Measurements from ENCODE around the gene GNAI1. TPM values are rescaled to one million over a fixed set of nuclear protein-coding genes. Genes with fewer than 3 reads are reported as not detected.

GNAI1 gene
- total RNA-seq (2014; rRNA removed; shearing (Covaris generic); ENCODE audit: low replicate concordance): 43.1 and 54.4 TPM in 2 replicates

GRCh38 chr7:80134536-80135308 lies at the start of gene GNAI1:
TSS of gene GNAI1 (plus strand) at chr7:80134831. CDS start at chr7:80135161, 330 bp downstream.
- DNase-seq (ENCODE audit: low read depth): peak; percentile 75
- in situ Hi-C loops (cut with HindIII; ENCODE audit: low pct_unique_long_range_greater_than_20kb, low sequenced_read_pairs): no loop called here

- no peak for DNase-seq (ENCODE audit: low read depth)
- in situ Hi-C loops (cut with HindIII; ENCODE audit: low pct_unique_long_range_greater_than_20kb, low sequenced_read_pairs): no loop called here
Observed at GRCh38 chr7:80087051-80087770, 47.4 kb upstream of the GNAI1 start.

GRCh38 chr7:80087771-80088170 lies 46.9 kb upstream of the GNAI1 start:
- DNase-seq (ENCODE audit: low read depth): no peak
- in situ Hi-C loops (cut with HindIII; ENCODE audit: low pct_unique_long_range_greater_than_20kb, low sequenced_read_pairs): no loop called here

- in situ Hi-C loops (cut with HindIII; ENCODE audit: low pct_unique_long_range_greater_than_20kb, low sequenced_read_pairs): no loop called here
- no peak for DNase-seq (ENCODE audit: low read depth)
Observed at GRCh38 chr7:80088705-80089104, 45.9 kb upstream of the GNAI1 start.

GRCh38 chr7:80089366-80089765 lies 45.3 kb upstream of the GNAI1 start:
- no peak for DNase-seq (ENCODE audit: low read depth)
- in situ Hi-C loops (cut with HindIII; ENCODE audit: low pct_unique_long_range_greater_than_20kb, low sequenced_read_pairs): no loop called here

GRCh38 chr7:80093349-80093748 lies 41.3 kb upstream of the GNAI1 start:
- in situ Hi-C loops (cut with HindIII; ENCODE audit: low pct_unique_long_range_greater_than_20kb, low sequenced_read_pairs): no loop called here

GRCh38 chr7:80095545-80095944 lies 39.1 kb upstream of the GNAI1 start:
- no peak for DNase-seq (ENCODE audit: low read depth)
- in situ Hi-C loops (cut with HindIII; ENCODE audit: low pct_unique_long_range_greater_than_20kb, low sequenced_read_pairs): no loop called here

More at GRCh38 chr7:80093349-80093748, 41.3 kb upstream of the GNAI1 start:
- DNase-seq (ENCODE audit: low read depth): no peak

- in situ Hi-C loops (cut with HindIII; ENCODE audit: low pct_unique_long_range_greater_than_20kb, low sequenced_read_pairs): no loop called here
- no peak for DNase-seq (ENCODE audit: low read depth)
Observed at GRCh38 chr7:80097756-80098155, 36.9 kb upstream of the GNAI1 start.

GRCh38 chr7:80098795-80099194 lies 35.8 kb upstream of the GNAI1 start:
- DNase-seq (ENCODE audit: low read depth): no peak
- in situ Hi-C loops (cut with HindIII; ENCODE audit: low pct_unique_long_range_greater_than_20kb, low sequenced_read_pairs): no loop called here

GRCh38 chr7:80100254-80100653 lies 34.4 kb upstream of the GNAI1 start:
- in situ Hi-C loops (cut with HindIII; ENCODE audit: low pct_unique_long_range_greater_than_20kb, low sequenced_read_pairs): no loop called here
- no peak for DNase-seq (ENCODE audit: low read depth)

- in situ Hi-C loops (cut with HindIII; ENCODE audit: low pct_unique_long_range_greater_than_20kb, low sequenced_read_pairs): no loop called here
- no peak for DNase-seq (ENCODE audit: low read depth)
Observed at GRCh38 chr7:80105701-80106408, 28.8 kb upstream of the GNAI1 start.

- in situ Hi-C loops (cut with HindIII; ENCODE audit: low pct_unique_long_range_greater_than_20kb, low sequenced_read_pairs): no loop called here
- no peak for DNase-seq (ENCODE audit: low read depth)
Observed at GRCh38 chr7:80106498-80107113, 28.0 kb upstream of the GNAI1 start.

- no peak for DNase-seq (ENCODE audit: low read depth)
- in situ Hi-C loops (cut with HindIII; ENCODE audit: low pct_unique_long_range_greater_than_20kb, low sequenced_read_pairs): no loop called here
Observed at GRCh38 chr7:80107278-80107677, 27.4 kb upstream of the GNAI1 start.

GRCh38 chr7:80110376-80110775 lies 24.3 kb upstream of the GNAI1 start:
- no peak for DNase-seq (ENCODE audit: low read depth)
- in situ Hi-C loops (cut with HindIII; ENCODE audit: low pct_unique_long_range_greater_than_20kb, low sequenced_read_pairs): no loop called here

- in situ Hi-C loops (cut with HindIII; ENCODE audit: low pct_unique_long_range_greater_than_20kb, low sequenced_read_pairs): no loop called here
- DNase-seq (ENCODE audit: low read depth): no peak
Observed at GRCh38 chr7:80114159-80114558, 20.5 kb upstream of the GNAI1 start.

- in situ Hi-C loops (cut with HindIII; ENCODE audit: low pct_unique_long_range_greater_than_20kb, low sequenced_read_pairs): no loop called here
- no peak for DNase-seq (ENCODE audit: low read depth)
Observed at GRCh38 chr7:80124526-80125264, 9.9 kb upstream of the GNAI1 start.

GRCh38 chr7:80127412-80128160 lies 7.0 kb upstream of the GNAI1 start:
- DNase-seq (ENCODE audit: low read depth): no peak
- in situ Hi-C loops (cut with HindIII; ENCODE audit: low pct_unique_long_range_greater_than_20kb, low sequenced_read_pairs): no loop called here

All from Caki2 (cell line).